ENCODE results near the gene PRDM15. TPM values are rescaled to one million over a fixed set of nuclear protein-coding genes. Genes with fewer than 3 reads are reported as not detected.

The PRDM15 gene
- total and polyA plus RNA-seq, 2 donors (not counting 1 experiment from before 2014, with no cell fraction given) = 2.3 to 3.6 TPM

- TF ChIP-seq CTCF (conservative IDR thresholded peaks at IDR 0.05 in 1 of 2, IDR thresholded peaks at IDR 0.05 in 1 of 2; ENCODE audit: low read depth in 1 of 2, low read length in 2 of 2) (no peak), EZH2 (IDR thresholded peaks at IDR 0.05; ENCODE audit: low read length, missing control alignments) (no peak)
- no peaks in the 10 kb centered on the region for H3K36me3 ChIP-seq (ENCODE audit: control insufficient read depth, insufficient read depth, low read length)
- H3K9ac ChIP-seq (ENCODE audit: insufficient read depth, low read length) = no peak overlapping the region
- H3K79me2 ChIP-seq (ENCODE audit: control insufficient read depth, insufficient read depth, low read length) = peaks cover 4% of the 10 kb centered on the region
- no peak overlapping the region for H3K4me2 ChIP-seq (ENCODE audit: extremely low read depth, insufficient read depth, low read length)
- no peaks in the 10 kb centered on the region for H4K20me1 ChIP-seq (ENCODE audit: control insufficient read depth, extremely low read depth, insufficient read depth, low read length)
- no peak for DNase-seq (ENCODE audit: low read depth in 2 of 2)
- H3K27ac ChIP-seq (ENCODE audit: insufficient read depth, low read length) = no peak overlapping the region
- no peaks in the 10 kb centered on the region for H3K4me1 ChIP-seq (ENCODE audit: control insufficient read depth, extremely low read depth, insufficient read depth, low read length)
- H3K27me3 ChIP-seq (ENCODE audit: control insufficient read depth, insufficient read depth, low read length) = no peaks in the 10 kb centered on the region
- H3K4me3 ChIP-seq (replicated peaks in 1 of 4; ENCODE audit: control extremely low read depth in 1 of 4, insufficient read depth in 1 of 4, low read depth in 3 of 4, low read length in 4 of 4) = no peak overlapping the region
- H2AFZ ChIP-seq (ENCODE audit: low read length) = no peak overlapping the region
- no peaks in the 10 kb centered on the region for H3K9me3 ChIP-seq (ENCODE audit: control insufficient read depth, insufficient read depth, low read depth, low read length)
Measured at GRCh38 chr21:41867313-41867712, 11.8 kb downstream of the PRDM15 start.

- Histone ChIP-seq H4K20me1 (ENCODE audit: control insufficient read depth, extremely low read depth, insufficient read depth, low read length) (no peaks in the 10 kb centered on the region), H3K9ac (ENCODE audit: insufficient read depth, low read length) (no peak overlapping the region), H3K4me2 (ENCODE audit: extremely low read depth, insufficient read depth, low read length) (no peak overlapping the region), H3K4me1 (ENCODE audit: control insufficient read depth, extremely low read depth, insufficient read depth, low read length) (no peaks in the 10 kb centered on the region), H3K79me2 (ENCODE audit: control insufficient read depth, insufficient read depth, low read length) (peaks cover 7% of the 10 kb centered on the region), H3K36me3 (ENCODE audit: control insufficient read depth, insufficient read depth, low read length) (no peaks in the 10 kb centered on the region), H3K9me3 (ENCODE audit: control insufficient read depth, insufficient read depth, low read depth, low read length) (no peaks in the 10 kb centered on the region), H2AFZ (ENCODE audit: low read length) (no peak overlapping the region), H3K27ac (ENCODE audit: insufficient read depth, low read length) (no peak overlapping the region), H3K4me3 (replicated peaks in 1 of 4; ENCODE audit: control extremely low read depth in 1 of 4, insufficient read depth in 1 of 4, low read depth in 3 of 4, low read length in 4 of 4) (no peak overlapping the region), H3K27me3 (ENCODE audit: control insufficient read depth, insufficient read depth, low read length) (no peaks in the 10 kb centered on the region)
- no peak for DNase-seq (ENCODE audit: low read depth in 2 of 2)
- no peak for TF ChIP-seq CTCF (conservative IDR thresholded peaks at IDR 0.05 in 1 of 2, IDR thresholded peaks at IDR 0.05 in 1 of 2; ENCODE audit: low read depth in 1 of 2, low read length in 2 of 2)
- TF ChIP-seq EZH2 (IDR thresholded peaks at IDR 0.05; ENCODE audit: low read length, missing control alignments) = no peak
Measured at GRCh38 chr21:41866274-41866809, 12.8 kb downstream of the PRDM15 start.

- H3K27ac ChIP-seq (ENCODE audit: insufficient read depth, low read length) = no peak overlapping the region
- no peak overlapping the region for H3K4me3 ChIP-seq (replicated peaks in 1 of 4; ENCODE audit: control extremely low read depth in 1 of 4, insufficient read depth in 1 of 4, low read depth in 3 of 4, low read length in 4 of 4)
- H4K20me1 ChIP-seq (ENCODE audit: control insufficient read depth, extremely low read depth, insufficient read depth, low read length) = no peaks in the 10 kb centered on the region
- H3K27me3 ChIP-seq (ENCODE audit: control insufficient read depth, insufficient read depth, low read length) = no peaks in the 10 kb centered on the region
- no peak overlapping the region for H3K9ac ChIP-seq (ENCODE audit: insufficient read depth, low read length)
- TF ChIP-seq CTCF (conservative IDR thresholded peaks at IDR 0.05 in 1 of 2, IDR thresholded peaks at IDR 0.05 in 1 of 2; ENCODE audit: low read depth in 1 of 2, low read length in 2 of 2) (no peak), EZH2 (IDR thresholded peaks at IDR 0.05; ENCODE audit: low read length, missing control alignments) (no peak)
- H3K4me1 ChIP-seq (ENCODE audit: control insufficient read depth, extremely low read depth, insufficient read depth, low read length) = no peaks in the 10 kb centered on the region
- H3K36me3 ChIP-seq (ENCODE audit: control insufficient read depth, insufficient read depth, low read length) = no peaks in the 10 kb centered on the region
- H3K9me3 ChIP-seq (ENCODE audit: control insufficient read depth, insufficient read depth, low read depth, low read length) = no peaks in the 10 kb centered on the region
- no peak overlapping the region for H3K4me2 ChIP-seq (ENCODE audit: extremely low read depth, insufficient read depth, low read length)
- H2AFZ ChIP-seq (ENCODE audit: low read length) = no peak overlapping the region
- peaks cover 7% of the 10 kb centered on the region for H3K79me2 ChIP-seq (ENCODE audit: control insufficient read depth, insufficient read depth, low read length)
- DNase-seq (ENCODE audit: low read depth in 2 of 2) = no peak
Measured at GRCh38 chr21:41865002-41865777, 14.0 kb downstream of the PRDM15 start.

Data from fibroblast of lung (primary cell).